HG03064 (cell line): ENCODE measurements around the gene COL2A1.

Experiments used
- ATAC-seq: cut with Tn5 transposase; IDR thresholded peaks from one replicate; pipeline ENCODE4 v1.9.1; 2021; ENCODE audit warnings: low read depth; ENCODE audit not compliant: unreplicated experiment

COL2A1 gene

DNA sequence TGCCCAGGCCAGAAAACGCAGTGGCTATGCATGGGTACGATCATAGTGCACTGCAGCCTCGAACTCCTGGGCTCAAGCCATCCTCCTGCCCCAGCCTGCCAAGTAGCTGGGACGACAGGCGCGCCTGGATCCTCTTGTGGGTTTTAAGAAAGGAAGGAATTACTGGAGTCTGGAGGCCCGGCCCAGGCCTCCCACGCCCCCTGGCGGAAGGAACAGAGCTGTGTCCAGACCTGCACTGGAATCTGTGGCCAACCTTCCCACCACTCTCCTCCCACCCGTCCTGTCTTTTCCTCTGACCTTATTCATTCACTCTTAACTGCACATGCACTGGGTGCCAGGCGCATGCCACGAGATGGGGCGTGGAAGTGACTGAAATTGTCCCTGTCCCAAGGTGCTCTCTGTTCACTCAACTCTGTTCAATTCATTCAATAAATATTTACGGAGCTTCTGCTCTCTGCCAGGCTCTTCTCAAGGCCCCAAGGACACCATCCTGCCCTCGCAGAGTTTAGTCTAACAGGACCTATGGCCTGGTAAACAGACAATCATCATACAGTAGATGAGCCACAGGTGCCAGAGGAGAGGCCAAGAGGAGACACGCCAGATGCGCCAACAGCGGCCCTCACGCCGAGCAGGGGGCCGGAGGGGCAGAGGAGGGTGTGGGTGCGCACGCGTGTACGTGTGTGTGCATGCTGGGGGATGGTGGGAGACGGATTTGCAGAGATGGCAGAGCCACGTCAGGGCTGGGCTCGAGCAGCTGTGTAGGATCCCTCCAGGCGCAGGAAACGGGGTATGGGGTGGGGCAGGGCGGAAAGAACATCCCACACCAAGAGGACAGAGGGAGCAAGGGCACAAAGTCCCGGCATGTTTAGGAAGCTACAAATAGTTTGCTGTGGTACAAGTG, 54.6 kb downstream of the COL2A1 start:
- no peak for ATAC-seq

DNA sequence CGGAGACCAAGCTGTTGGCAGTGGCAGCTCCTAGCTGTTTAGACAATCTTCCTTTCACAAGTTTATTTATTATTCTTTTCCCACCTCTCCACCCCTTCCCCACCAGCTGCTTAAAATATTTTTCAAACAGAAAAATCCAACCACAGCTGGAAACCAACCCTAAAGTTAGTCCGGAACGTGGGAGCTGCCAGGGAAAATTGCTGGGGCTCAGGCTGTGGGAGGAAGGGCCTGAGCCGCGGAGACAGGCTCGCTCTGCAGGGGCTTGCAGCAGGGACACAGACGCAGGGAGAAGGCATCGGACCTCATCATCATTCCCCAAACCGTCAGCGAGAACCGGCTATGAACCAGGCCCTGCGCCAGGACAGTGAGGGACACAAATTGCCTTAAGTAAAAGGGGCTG, 56.9 kb downstream of the COL2A1 start:
- ATAC-seq: no peak

DNA sequence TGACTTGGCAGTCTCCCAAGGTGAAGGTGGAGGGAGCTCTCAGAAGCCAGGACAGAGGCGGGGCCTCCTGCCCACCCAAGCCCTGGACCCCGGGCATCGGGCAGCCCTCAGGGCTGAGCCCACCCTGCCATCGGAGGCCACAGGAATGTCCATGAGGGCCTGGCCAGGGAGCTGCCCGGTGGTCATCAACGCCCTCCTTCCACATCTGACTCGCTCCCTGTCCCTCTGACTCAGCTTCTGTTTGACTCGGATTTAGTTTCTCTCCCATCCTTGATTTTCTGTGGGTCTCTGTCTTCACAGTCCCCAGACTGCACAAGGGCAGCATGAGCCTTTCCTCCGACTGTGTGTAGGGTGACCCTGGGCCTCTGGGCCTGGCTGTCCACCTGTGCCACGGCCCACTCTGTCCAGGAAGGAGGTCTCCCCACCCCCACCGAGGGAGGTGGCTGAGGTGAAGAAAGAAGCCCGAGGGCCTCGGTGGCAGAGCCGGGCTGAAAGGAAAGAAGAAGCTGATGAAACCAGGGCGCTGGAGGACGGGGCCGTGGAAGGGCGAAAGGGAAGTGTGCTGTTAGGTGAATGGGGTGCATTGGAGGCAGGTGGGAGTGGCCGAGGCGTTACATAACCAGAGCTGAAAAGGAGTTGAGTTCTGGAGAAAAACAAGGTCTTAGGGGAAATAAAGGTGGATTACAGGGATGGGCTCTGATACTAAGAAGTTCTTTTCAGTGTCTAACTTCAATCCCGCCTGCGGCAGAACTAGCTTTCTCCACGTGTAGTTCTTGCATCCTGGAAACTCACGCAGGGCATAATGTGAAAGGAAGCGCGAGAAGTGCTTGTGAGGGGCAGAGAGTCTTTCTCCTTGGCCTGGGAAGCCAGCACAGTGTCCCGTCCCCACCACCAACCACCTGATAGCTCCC, 57.6 kb downstream of the COL2A1 start:
- ATAC-seq: no peak

DNA sequence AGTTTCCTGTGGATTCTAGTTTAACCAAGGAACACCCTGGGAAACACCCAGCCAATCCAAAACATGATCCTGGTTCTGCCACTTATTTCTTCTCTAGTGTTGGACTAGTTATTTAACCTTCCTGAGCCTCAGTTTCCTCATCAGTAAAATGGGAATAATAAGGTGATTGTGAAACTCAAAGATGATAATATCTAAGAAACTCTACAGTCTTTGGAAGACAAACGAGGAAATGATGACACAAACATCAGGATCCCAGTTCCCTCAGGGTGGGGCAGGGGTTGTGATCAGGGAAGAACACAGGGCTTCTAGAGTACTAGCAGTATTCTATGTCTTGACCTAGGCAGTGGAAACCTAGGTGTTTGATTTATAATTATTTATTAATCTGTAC, 58.9 kb downstream of the COL2A1 start:
- no peak for ATAC-seq

- no peak for ATAC-seq
Measured at GRCh38 chr12:47944685-47945340, 59.5 kb downstream of the COL2A1 start.

- no peak for ATAC-seq
Measured at GRCh38 chr12:47943623-47944340, 60.5 kb downstream of the COL2A1 start.

- no peak for ATAC-seq
Measured at GRCh38 chr12:47942614-47943225, 61.6 kb downstream of the COL2A1 start.

DNA sequence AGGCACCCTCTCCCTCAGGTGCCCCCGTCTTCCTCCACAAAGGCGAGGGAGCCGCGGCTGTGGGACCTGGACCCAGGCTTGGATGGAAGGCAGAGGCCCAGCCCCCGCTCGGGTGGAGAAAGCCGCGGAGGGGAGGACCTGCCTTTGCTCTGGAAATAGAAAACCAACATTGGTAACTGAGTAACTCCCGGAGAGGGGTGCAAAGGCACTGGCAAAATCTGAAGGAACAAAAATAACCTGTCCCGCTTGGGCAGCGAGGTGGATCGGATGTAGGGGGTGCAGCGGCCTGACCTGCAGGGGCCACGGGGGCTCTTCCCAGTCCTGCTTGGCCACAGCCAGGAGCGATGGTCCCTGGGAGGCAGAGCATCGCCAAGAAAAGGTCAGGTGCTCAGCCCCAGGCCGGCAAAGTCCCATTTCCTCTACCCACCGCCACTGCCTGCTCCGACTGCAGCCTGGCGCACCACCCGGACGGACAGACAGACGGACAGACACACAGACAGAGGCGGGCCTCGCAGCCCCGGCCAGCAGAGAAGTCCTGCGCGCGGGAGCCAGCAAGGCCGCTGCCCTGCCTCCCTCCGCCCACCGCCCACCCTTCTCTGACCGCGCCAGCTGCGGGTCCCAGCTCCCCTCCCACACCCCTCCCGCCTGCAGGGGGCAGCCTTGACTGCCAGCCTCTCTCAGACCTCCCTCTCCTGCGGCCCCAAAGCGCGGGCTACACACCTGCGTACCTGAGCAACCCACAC, 62.2 kb downstream of the COL2A1 start:
- no peak for ATAC-seq

GRCh38 chr12:47941475-47941780, 62.8 kb downstream of the COL2A1 start:
- ATAC-seq: no peak

DNA sequence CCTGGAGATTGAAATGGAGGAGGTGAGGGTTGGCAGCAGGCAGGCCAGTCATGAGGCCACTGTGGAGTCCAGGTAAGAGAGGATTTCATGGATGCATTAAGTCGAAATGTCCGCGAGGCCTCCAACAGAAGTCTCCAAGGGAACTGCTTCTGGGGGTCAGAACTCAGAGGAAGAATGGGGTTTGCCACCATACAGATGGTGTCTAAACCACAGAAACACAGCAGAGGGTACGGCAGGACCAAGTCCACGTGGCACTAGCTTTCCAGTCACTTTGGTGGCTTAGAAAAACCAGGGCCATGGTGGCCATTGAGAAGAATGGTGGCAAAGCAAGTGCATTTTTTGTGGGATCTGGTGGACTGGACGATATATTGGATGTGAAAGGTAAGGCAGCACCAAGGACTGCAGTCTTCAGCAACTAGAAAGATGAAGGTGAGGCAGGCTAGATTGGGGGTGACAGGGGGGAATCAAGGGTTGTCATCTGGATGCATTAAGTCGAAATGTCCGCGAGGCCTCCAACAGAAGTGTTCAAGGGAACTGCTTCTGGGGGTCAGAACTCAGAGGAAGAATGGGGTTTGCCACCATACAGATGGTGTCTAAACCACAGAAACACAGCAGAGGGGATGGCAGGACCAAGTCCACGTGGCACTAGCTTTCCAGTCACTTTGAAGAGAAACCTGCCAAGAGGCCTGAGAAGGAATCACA, 63.4 kb downstream of the COL2A1 start:
- no peak for ATAC-seq

GRCh38 chr12:47939009-47939601, 65.2 kb downstream of the COL2A1 start:
- no peak for ATAC-seq

DNA sequence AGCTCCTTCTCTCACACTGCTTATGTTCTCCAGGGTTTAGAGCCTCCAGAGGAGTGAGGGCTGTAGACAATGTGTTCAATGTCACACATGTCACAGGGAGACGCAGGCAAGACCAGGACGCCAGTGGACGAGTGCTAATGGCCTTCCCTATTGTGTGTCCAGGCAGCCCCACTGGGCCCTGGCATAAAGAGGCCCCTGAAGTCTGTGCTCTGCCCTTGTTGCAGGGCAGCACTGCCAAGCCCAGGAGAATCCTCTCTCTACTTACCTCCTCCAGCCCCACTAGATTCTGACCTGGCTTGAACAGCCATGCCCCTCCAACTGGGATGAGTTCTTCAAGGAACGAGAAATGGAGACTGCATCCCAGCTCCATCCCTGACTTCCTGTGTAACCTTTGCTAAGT, 65.7 kb downstream of the COL2A1 start:
- no peak for ATAC-seq

GRCh38 chr12:47938093-47938492, 66.2 kb downstream of the COL2A1 start:
- ATAC-seq: no peak

DNA sequence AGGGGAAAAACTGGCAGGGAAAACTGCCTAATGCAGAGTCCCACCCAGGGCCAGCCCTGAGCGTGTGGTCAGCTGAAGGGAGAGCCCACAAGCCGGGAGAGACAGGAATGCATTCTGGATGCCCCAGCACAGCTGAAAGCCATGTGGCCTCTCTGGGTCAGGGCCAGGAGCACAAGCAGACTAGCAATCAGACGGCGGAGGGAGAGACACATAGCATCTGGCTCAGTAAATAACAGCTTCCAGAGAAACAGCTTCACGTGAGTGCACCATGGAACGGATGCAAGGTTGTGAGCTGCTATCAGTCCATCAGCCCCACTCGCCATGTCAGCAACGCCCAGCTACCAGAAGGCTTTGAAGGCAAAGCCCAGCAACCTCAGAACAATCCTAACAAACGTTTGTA, 69.1 kb downstream of the COL2A1 start:
- ATAC-seq: no peak

DNA sequence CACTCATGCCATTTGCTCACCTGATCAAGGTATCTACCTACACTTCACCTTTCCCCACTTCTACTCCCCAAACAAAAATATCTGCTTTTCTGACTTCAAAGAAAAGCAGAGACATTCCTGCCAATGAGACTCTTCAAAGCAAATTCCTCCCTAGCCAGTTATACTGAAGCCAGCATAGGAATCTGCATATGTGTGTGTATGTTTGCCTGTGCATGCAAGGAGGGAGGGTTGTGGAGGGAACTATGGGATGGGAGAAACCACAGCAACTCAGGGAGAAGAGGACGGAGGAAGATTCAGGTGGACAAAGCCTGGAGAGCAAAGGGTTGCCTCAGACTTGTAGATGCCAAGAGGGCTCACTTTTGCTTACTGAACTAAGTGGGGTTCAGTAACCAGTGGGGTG, 73.1 kb downstream of the COL2A1 start:
- ATAC-seq: no peak

GRCh38 chr12:47930634-47931033, 73.6 kb downstream of the COL2A1 start:
- no peak for ATAC-seq

DNA sequence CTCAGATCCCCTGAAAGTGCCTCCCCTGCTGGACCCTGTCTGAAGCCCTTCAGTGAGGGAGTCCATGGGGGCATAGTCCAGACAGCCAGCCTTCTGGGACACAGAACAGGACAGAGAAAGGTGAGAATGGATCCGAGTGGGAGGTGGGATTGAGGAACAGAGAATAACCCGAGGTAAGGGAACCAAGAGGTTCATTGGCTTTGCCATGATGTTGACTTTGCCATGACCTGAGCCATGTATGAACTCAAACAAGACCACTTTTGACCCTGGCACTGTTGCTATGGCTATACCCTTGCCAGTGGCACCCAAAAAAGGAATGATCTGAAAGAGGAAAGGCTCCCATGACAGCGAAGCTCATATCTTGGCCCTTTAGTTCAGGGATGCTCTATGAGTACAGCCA, 76.9 kb downstream of the COL2A1 start:
- no peak for ATAC-seq
